Testis (tissue), 3 donors: ENCODE results near the gene C10orf53. TPM values are rescaled to one million over a fixed set of nuclear protein-coding genes. Genes with fewer than 3 reads are reported as not detected.

Experiments
- DNase-seq: peaks from one replicate; pipeline ENCODE4 v3.0.0-alpha.2; 2019
- H3K27ac ChIP-seq, 2 donors: fragments of 200-600 bp; sonication (generic); one replicate each; pipeline ENCODE4 v1.5.1; 2019
- H3K27me3 ChIP-seq: fragments of 200-600 bp; sonication (generic); one replicate; pipeline ENCODE4 v1.5.1; 2019
- H3K36me3 ChIP-seq: fragments of 200-600 bp; sonication (generic); one replicate; pipeline ENCODE4 v1.5.1; 2017; ENCODE audit warnings: low read depth; ENCODE audit errors: missing control alignments
- H3K4me1 ChIP-seq: fragments of 200-600 bp; sonication (generic); one replicate; pipeline ENCODE4 v1.5.1; 2019
- H3K4me3 ChIP-seq, 2 donors: fragments of 200-600 bp; sonication (generic); one replicate each; pipeline ENCODE4 v1.5.1; 2017 to 2019
- H3K9me3 ChIP-seq: fragments of 200-600 bp; sonication (generic); one replicate; pipeline ENCODE4 v1.5.1; 2017
- CTCF ChIP-seq, 3 experiments: fragments of 450-650 bp in 2 of 3; fragments of 200-600 bp in 1 of 3; sonication (generic) in 1 of 3; IDR thresholded peaks; one replicate each; pipeline ENCODE4 v1.5.1; 2016 to 2019; ENCODE audit warnings: antibody characterized with exemption in 3 of 3, mild to moderate bottlenecking in 2 of 3, moderate library complexity in 1 of 3
- POLR2A ChIP-seq: fragments of 450-650 bp; IDR thresholded peaks from one replicate; pipeline ENCODE4 v1.6.1; 2017; ENCODE audit warnings: antibody characterized with exemption, mild to moderate bottlenecking, moderate library complexity
- WGBS, 2 donors: methylation state at CpG; one replicate each; pipeline ENCODE4 v1.1.5; 2018; 5-methylcytosine and 5-hydroxymethylcytosine counted together
- intact Hi-C: fragments of 100-400 bp; cut with DNase I; formaldehyde crosslinking; loops from one replicate; pipeline ENCODE4 v1.15.1; 2023; ENCODE audit warnings: low total_unique reads
- polyA plus RNA-seq: library from polyadenylated mRNA; stranded (reverse); fragments of 350-450 nt; fragmentation: Illumina TruSeq; extraction: RNeasy Lipid Tissue Mini Kit (QIAGEN cat#74804); gene quantifications from one replicate; pipeline ENCODE4 v1.2.3, GENCODE V29; 2014; ENCODE audit warnings: low read depth, low replicate concordance; ENCODE audit not compliant: insufficient read depth
- total RNA-seq, 2 donors: library from RNA; depleted of rRNA; stranded (reverse); fragments of >200 nt; gene quantifications; one replicate each; pipeline ENCODE4 v1.2.3, GENCODE V29; 2016

C10orf53 gene
- total and polyA plus RNA-seq, 3 donors from 2014 or later, result 14.8 to 139 (median 33.5) TPM

GRCh38 chr10:49666054-49666615, 13.3 kb upstream of the C10orf53 start:
- intact Hi-C loops, result no loop called here
- DNase-seq, result no peak
- 44 to 75% methylated on average over 2 of the region's 2 CpGs for WGBS, 2 donors
- no peak overlapping the region for H3K27ac ChIP-seq
- no peaks in the 10 kb centered on the region for H3K4me1 ChIP-seq
- no peaks in the 10 kb centered on the region for H3K27me3 ChIP-seq
- H3K4me3 ChIP-seq, result no peak overlapping the region
- no peaks in the 10 kb centered on the region for H3K36me3 ChIP-seq
- TF ChIP-seq CTCF (IDR thresholded peaks at IDR 0.05) (no peak), POLR2A (no peak)
- H3K9me3 ChIP-seq, result no peaks in the 10 kb centered on the region

- 79 to 86% methylated on average over 5 of the region's 5 CpGs for WGBS, 2 donors
- intact Hi-C loops, result no loop called here
- no peak for DNase-seq
These were observed 12.8 kb upstream of the C10orf53 start for GRCh38 chr10:49666685-49667084.

GRCh38 chr10:49667991-49668390, 11.5 kb upstream of the C10orf53 start:
- intact Hi-C loops, result no loop called here
- no peak for DNase-seq
- WGBS, 2 donors, result 81 to 87% methylated on average over 2 of the region's 2 CpGs
- TF ChIP-seq CTCF (IDR thresholded peaks at IDR 0.05), result no peak
- TF ChIP-seq POLR2A, result no peak
- H3K9me3 ChIP-seq, result no peaks in the 10 kb centered on the region
- no peaks in the 10 kb centered on the region for H3K36me3 ChIP-seq
- H3K4me3 ChIP-seq, result no peak overlapping the region
- no peaks in the 10 kb centered on the region for H3K4me1 ChIP-seq
- H3K27me3 ChIP-seq, result no peaks in the 10 kb centered on the region
- H3K27ac ChIP-seq, result no peak overlapping the region

More at GRCh38 chr10:49666685-49667084, 12.8 kb upstream of the C10orf53 start:
- H3K27me3 ChIP-seq, result no peaks in the 10 kb centered on the region
- H3K4me1 ChIP-seq, result no peaks in the 10 kb centered on the region
- H3K4me3 ChIP-seq, result no peak overlapping the region
- no peaks in the 10 kb centered on the region for H3K9me3 ChIP-seq
- no peaks in the 10 kb centered on the region for H3K36me3 ChIP-seq
- TF ChIP-seq POLR2A (no peak), CTCF (IDR thresholded peaks at IDR 0.05) (no peak)
- no peak overlapping the region for H3K27ac ChIP-seq

- 80 to 85% methylated on average over 6 of the region's 6 CpGs for WGBS, 2 donors
- intact Hi-C loops, result no loop called here
These were observed 10.8 kb upstream of the C10orf53 start for GRCh38 chr10:49668684-49669083.

More at GRCh38 chr10:49668684-49669083, 10.8 kb upstream of the C10orf53 start:
- H3K27me3 ChIP-seq, result no peaks in the 10 kb centered on the region
- H3K9me3 ChIP-seq, result no peaks in the 10 kb centered on the region
- H3K4me1 ChIP-seq, result no peaks in the 10 kb centered on the region
- no peak overlapping the region for H3K27ac ChIP-seq
- H3K36me3 ChIP-seq, result no peaks in the 10 kb centered on the region
- TF ChIP-seq CTCF (IDR thresholded peaks at IDR 0.05) (no peak), POLR2A (no peak)
- no peak for DNase-seq
- H3K4me3 ChIP-seq, result no peak overlapping the region
